ENCODE measurements around the gene ACSS2. TPM values are rescaled to one million over a fixed set of nuclear protein-coding genes. Genes with fewer than 3 reads are reported as not detected.
A peak's percentile ranks its signal among the peaks of the same experiment; 100 is the strongest.

Gene ACSS2
- total and polyA plus RNA-seq, 10 of the 15 experiments (the other 5 are each of a cell fraction or from before 2014, with no cell fraction given), result 2.8 to 37.2 (median 24.2) TPM

- no peak overlapping the region for H3K4me3 ChIP-seq
- ChIA-PET RAD21 (ENCODE audit: unreplicated experiment) (no interaction called here), SMC1A (ENCODE audit: uncharacterized antibody, unreplicated experiment) (interaction anchor here (0.6 to 1.6 kb wide), 2 partner anchors 18 to 19 kb away, joined by 4 read pairs; no protein-coding TSS in a partner anchor), POLR2A (no interaction called here), CTCF (interaction anchor here (0.6 to 0.9 kb wide), 3 partner anchors 11 to 91 kb away, joined by 3 to 4 read pairs (median 3); partner anchors contain the start of genes GSS and MYH7B)
- H3K4me2 ChIP-seq (ENCODE audit: control insufficient read depth, insufficient read depth), result no peak overlapping the region
- ATAC-seq (no peak), DNase-seq (ENCODE audit: low read depth, low spot score) (no peak), FAIRE-seq (no peak)
- peaks cover 17% of the 10 kb centered on the region; the same call in 1 of the 2 replicates for H3K4me1 ChIP-seq (ENCODE audit: control insufficient read depth, insufficient read depth, low read length)
- no peaks in the 10 kb centered on the region for H3K79me2 ChIP-seq (ENCODE audit: control insufficient read depth, insufficient read depth, low read length)
- WGBS (ENCODE audit: insufficient coverage, insufficient replicate concordance, low lambda C conversion rate, missing lambda C conversion rate), result 62% methylated on average over 3 of the region's 3 CpGs
- no peak overlapping the region for H2AFZ ChIP-seq (ENCODE audit: control insufficient read depth, low read depth, low read length)
- H3K9me3 ChIP-seq (replicated peaks; ENCODE audit: control insufficient read depth, insufficient read depth, low read length), result no peaks in the 10 kb centered on the region
- no peaks in the 10 kb centered on the region for H3K36me3 ChIP-seq (ENCODE audit: control insufficient read depth in 2 of 2, insufficient read depth in 2 of 2, low read length in 1 of 2)
- H3K27me3 ChIP-seq (replicated peaks in 1 of 2; ENCODE audit: control insufficient read depth in 2 of 2, insufficient read depth in 2 of 2, low read length in 1 of 2), result no peaks in the 10 kb centered on the region
- H3K27ac ChIP-seq (ENCODE audit: control insufficient read depth, insufficient read depth), result no peak overlapping the region
- H4K20me1 ChIP-seq (ENCODE audit: control insufficient read depth, insufficient read depth), result no peaks in the 10 kb centered on the region
- TF ChIP-seq, protein P1, sequence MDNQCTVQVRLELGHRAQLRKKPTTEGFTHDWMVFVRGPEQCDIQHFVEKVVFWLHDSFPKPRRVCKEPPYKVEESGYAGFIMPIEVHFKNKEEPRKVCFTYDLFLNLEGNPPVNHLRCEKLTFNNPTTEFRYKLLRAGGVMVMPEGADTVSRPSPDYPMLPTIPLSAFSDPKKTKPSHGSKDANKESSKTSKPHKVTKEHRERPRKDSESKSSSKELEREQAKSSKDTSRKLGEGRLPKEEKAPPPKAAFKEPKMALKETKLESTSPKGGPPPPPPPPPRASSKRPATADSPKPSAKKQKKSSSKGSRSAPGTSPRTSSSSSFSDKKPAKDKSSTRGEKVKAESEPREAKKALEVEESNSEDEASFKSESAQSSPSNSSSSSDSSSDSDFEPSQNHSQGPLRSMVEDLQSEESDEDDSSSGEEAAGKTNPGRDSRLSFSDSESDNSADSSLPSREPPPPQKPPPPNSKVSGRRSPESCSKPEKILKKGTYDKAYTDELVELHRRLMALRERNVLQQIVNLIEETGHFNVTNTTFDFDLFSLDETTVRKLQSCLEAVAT (IDR thresholded peaks at IDR 0.05), result no peak
- intact Hi-C loops (cut with micrococcal nuclease; ENCODE audit: unreplicated experiment) (no loop called here), in situ Hi-C loops (cut with MboI) (no loop called here)
- no TSS peak for BruUV-seq (replicated peaks)
- no peak overlapping the region for H3K9ac ChIP-seq (ENCODE audit: control insufficient read depth, insufficient read depth, low read length)
Observed at GRCh38 chr20:34886122-34886521, 9.7 kb downstream of the ACSS2 start.

DNA sequence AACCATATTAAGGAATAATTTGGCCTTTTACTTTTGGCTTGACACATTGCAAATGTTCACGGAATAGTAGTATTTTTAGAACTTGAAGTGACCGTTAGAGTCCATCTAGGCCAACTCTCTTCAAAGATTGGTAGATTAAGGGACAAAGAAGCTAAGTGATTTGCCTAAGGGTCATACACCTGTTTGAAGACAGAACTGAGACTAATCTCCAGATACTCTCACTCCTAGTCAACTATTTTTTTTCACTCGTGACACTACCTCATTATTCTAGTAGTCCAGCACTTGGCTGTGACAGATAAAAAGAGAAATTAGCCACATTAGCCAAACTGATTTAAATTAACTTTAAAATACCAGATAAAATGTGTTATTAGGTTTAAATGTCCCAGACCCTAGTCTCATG is 10.6 kb downstream of the ACSS2 start:
- CTCF ChIA-PET, result interaction anchor here (0.7 to 0.9 kb wide), 2 partner anchors 12 to 69 kb away, joined by 3 to 4 read pairs; partner anchors contain the start of genes GSS and MYH7B
- intact Hi-C loops (cut with micrococcal nuclease; ENCODE audit: unreplicated experiment), result no loop called here
- H2AFZ ChIP-seq (ENCODE audit: control insufficient read depth, low read depth, low read length), result no peak overlapping the region
- FAIRE-seq (no peak), DNase-seq (ENCODE audit: low read depth, low spot score) (no peak), ATAC-seq (peak; percentile 44)
- H3K27me3 ChIP-seq (replicated peaks in 1 of 2; ENCODE audit: control insufficient read depth in 2 of 2, insufficient read depth in 2 of 2, low read length in 1 of 2), result no peaks in the 10 kb centered on the region
- H3K36me3 ChIP-seq (ENCODE audit: control insufficient read depth in 2 of 2, insufficient read depth in 2 of 2, low read length in 1 of 2), result no peaks in the 10 kb centered on the region
- no TSS peak for BruUV-seq (replicated peaks)
- peaks cover 23% of the 10 kb centered on the region; the same call in 1 of the 2 replicates for H3K4me1 ChIP-seq (ENCODE audit: control insufficient read depth, insufficient read depth, low read length)
- H4K20me1 ChIP-seq (ENCODE audit: control insufficient read depth, insufficient read depth), result no peaks in the 10 kb centered on the region
- POLR2A ChIA-PET, result interaction anchor here (0.6 kb wide), 1 partner anchor 204 kb away, joined by 5 read pairs; no protein-coding TSS in a partner anchor
- no peaks in the 10 kb centered on the region for H3K9me3 ChIP-seq (replicated peaks; ENCODE audit: control insufficient read depth, insufficient read depth, low read length)
- in situ Hi-C loops (cut with MboI), result no loop called here
- H3K79me2 ChIP-seq (ENCODE audit: control insufficient read depth, insufficient read depth, low read length), result no peaks in the 10 kb centered on the region
- RAD21 ChIA-PET (ENCODE audit: unreplicated experiment), result no interaction called here
- no peak overlapping the region for H3K9ac ChIP-seq (ENCODE audit: control insufficient read depth, insufficient read depth, low read length)
- SMC1A ChIA-PET (ENCODE audit: uncharacterized antibody, unreplicated experiment), result interaction anchor here (1.6 kb wide), 1 partner anchor 18 kb away, joined by 4 read pairs; no protein-coding TSS in a partner anchor
- H3K27ac ChIP-seq (ENCODE audit: control insufficient read depth, insufficient read depth), result no peak overlapping the region; the same call in 1 of the 2 replicates
- peak overlapping the region; percentile 17; the same call in 1 of the 2 replicates for H3K4me2 ChIP-seq (ENCODE audit: control insufficient read depth, insufficient read depth)
- no peak overlapping the region for H3K4me3 ChIP-seq
- 2% methylated on average over 3 of the region's 3 CpGs for WGBS (ENCODE audit: insufficient coverage, insufficient replicate concordance, low lambda C conversion rate, missing lambda C conversion rate)
- TF ChIP-seq LARP7 (IDR thresholded peaks at IDR 0.05), result no peak
- TF ChIP-seq ASH2L (IDR thresholded peaks at IDR 0.05; ENCODE audit: borderline replicate concordance, low read depth), result no peak

All from GM12878 (cell line).